GM12878 (cell line): ENCODE data around the gene AMBP. TPM values are rescaled to one million over a fixed set of nuclear protein-coding genes. Genes with fewer than 3 reads are reported as not detected.

Experiments
- ATAC-seq: fragments of 200-7000 bp; cut with Tn5 transposase; 3 replicates; pipeline ENCODE4 v1.9.1; 2020; ENCODE audit warnings: mild to moderate bottlenecking, moderate library complexity
- BruUV-seq: library from RNA; stranded (reverse); fragments of 400-500 nt; replicated peaks from 2 replicates; lab custom pipeline; 2021; lab: Mats Ljungman, UMichigan
- CTCF ChIA-PET: fragments of 300-600 bp; sonication (Branson Sonifier 250); formaldehyde crosslinking; extraction: SDS; loops from one replicate; lab custom pipeline; 2021; ENCODE audit warnings: inconsistent platforms; lab: Yijun Ruan, JAX
- POLR2A ChIA-PET: fragments of 350-600 bp; formaldehyde crosslinking; extraction: SDS; loops from one replicate; lab custom pipeline; 2021; ENCODE audit warnings: inconsistent platforms; lab: Charles Lee
- RAD21 ChIA-PET: fragments of 300-600 bp; sonication (Branson Sonifier 250); formaldehyde crosslinking; loops from one replicate; lab custom pipeline; 2023; ENCODE audit warnings: antibody characterized with exemption; ENCODE audit not compliant: unreplicated experiment; lab: Charles Lee
- SMC1A ChIA-PET: fragments of 300-600 bp; sonication (Branson Sonifier 250); formaldehyde crosslinking; loops from one replicate; lab custom pipeline; 2023; ENCODE audit not compliant: unreplicated experiment, uncharacterized antibody; lab: Charles Lee
- DNase-seq: peaks from one replicate; pipeline ENCODE4 v3.0.0-alpha.2; 2011; ENCODE audit warnings: low read depth, low spot score
- FAIRE-seq: peaks from 3 replicates; lab custom pipeline; 2011; peaks lifted over from hg19 to GRCh38; lab: Jason Lieb, UNC
- H2AFZ ChIP-seq: 2 replicates; pipeline ENCODE4 v1.6.0; 2011; ENCODE audit warnings: low read depth, low read length, control low read depth; ENCODE audit not compliant: control insufficient read depth
- H3K27ac ChIP-seq: 2 replicates; pipeline ENCODE4 v1.5.1; 2011; ENCODE audit warnings: control low read depth; ENCODE audit not compliant: control insufficient read depth, insufficient read depth
- H3K27me3 ChIP-seq, 2 experiments: replicated peaks in 1 of 2; 2 replicates each; pipeline versions ENCODE4 v1.6.0 to v1.6.1; 2011; ENCODE audit warnings: low read length in 1 of 2; ENCODE audit not compliant: control insufficient read depth in 2 of 2, insufficient read depth in 2 of 2
- H3K36me3 ChIP-seq, 2 experiments: 2 replicates each; pipeline ENCODE4 v1.5.1; 2011; ENCODE audit warnings: low read length in 1 of 2; ENCODE audit not compliant: control insufficient read depth in 2 of 2, insufficient read depth in 2 of 2
- H3K4me1 ChIP-seq: 2 replicates; pipeline ENCODE4 v1.6.1; 2011; ENCODE audit warnings: mild to moderate bottlenecking, low read length, moderate library complexity, mixed read lengths; ENCODE audit not compliant: control insufficient read depth, insufficient read depth
- H3K4me2 ChIP-seq: 2 replicates; pipeline ENCODE4 v1.6.0; 2011; ENCODE audit warnings: control low read depth; ENCODE audit not compliant: control insufficient read depth, insufficient read depth
- H3K4me3 ChIP-seq: fragments of 200-600 bp; sonication (generic); 2 replicates; pipeline ENCODE4 v1.5.1; 2016
- H3K79me2 ChIP-seq: 2 replicates; pipeline ENCODE4 v1.6.0; 2011; ENCODE audit warnings: low read length; ENCODE audit not compliant: control insufficient read depth, insufficient read depth
- H3K9ac ChIP-seq: 2 replicates; pipeline ENCODE4 v1.8.0; 2011; ENCODE audit warnings: low read length, control low read depth, mixed read lengths; ENCODE audit not compliant: control insufficient read depth, insufficient read depth
- H3K9me3 ChIP-seq: replicated peaks from 3 replicates; pipeline ENCODE4 v1.5.1; 2011; ENCODE audit warnings: mild to moderate bottlenecking, low read length; ENCODE audit not compliant: control insufficient read depth, insufficient read depth
- H4K20me1 ChIP-seq: 2 replicates; pipeline ENCODE4 v1.6.0; 2011; ENCODE audit not compliant: control insufficient read depth, insufficient read depth
- CBFB ChIP-seq: IDR thresholded peaks from 2 replicates; pipeline ENCODE4 v1.6.1; 2016; ENCODE audit warnings: antibody characterized with exemption, low read depth
- CTCF ChIP-seq, 3 experiments: IDR thresholded peaks in 2 of 3; conservative IDR thresholded peaks in 1 of 3; 2 replicates each; pipeline ENCODE4 v1.5.1; 2011; ENCODE audit warnings: low read depth in 3 of 3, low read length in 3 of 3, mild to moderate bottlenecking in 3 of 3, control low read depth in 2 of 3, moderate library complexity in 2 of 3, inconsistent platforms in 1 of 3, mixed read lengths in 1 of 3; ENCODE audit not compliant: control insufficient read depth in 2 of 3, insufficient read depth in 1 of 3; ENCODE audit errors: extremely low read depth in 1 of 3
- ETV6 ChIP-seq, 2 experiments: fragments of 450-650 bp in 1 of 2; IDR thresholded peaks in 1 of 2; conservative IDR thresholded peaks in 1 of 2; 2 replicates each; pipeline ENCODE4 v1.6.1; 2014; ENCODE audit warnings: antibody characterized with exemption in 1 of 2, borderline replicate concordance in 1 of 2, low read depth in 1 of 2, mild to moderate bottlenecking in 1 of 2, moderate library complexity in 1 of 2
- EZH2 ChIP-seq: IDR thresholded peaks from 2 replicates; pipeline ENCODE4 v1.6.1; 2012; ENCODE audit warnings: low read depth, mild to moderate bottlenecking, control low read depth, inconsistent platforms, low read length, borderline replicate concordance; ENCODE audit not compliant: control insufficient read depth
- GABPA ChIP-seq: IDR thresholded peaks from 2 replicates; pipeline ENCODE4 v1.6.1; 2014; ENCODE audit warnings: antibody characterized with exemption, low read depth, mild to moderate bottlenecking, inconsistent platforms
- HDAC2 ChIP-seq: fragments of 200-600 bp; sonication (generic); IDR thresholded peaks from 2 replicates; pipeline ENCODE4 v1.6.1; 2017
- IRF4 ChIP-seq: IDR thresholded peaks from 2 replicates; pipeline ENCODE4 v1.6.1; 2011; ENCODE audit warnings: low read depth, low read length
- KDM1A ChIP-seq: fragments of 200-600 bp; sonication (generic); IDR thresholded peaks from 2 replicates; pipeline ENCODE4 v1.6.1; 2016; ENCODE audit warnings: borderline replicate concordance
- LARP7 ChIP-seq: fragments of 450-650 bp; IDR thresholded peaks from 2 replicates; pipeline ENCODE4 v1.6.1; 2017; ENCODE audit warnings: mild to moderate bottlenecking
- MAX ChIP-seq: IDR thresholded peaks from 2 replicates; pipeline ENCODE4 v1.6.1; 2012; ENCODE audit warnings: low read depth, low read length, improper control_type of control experiment
- MEF2B ChIP-seq: fragments of 450-650 bp; IDR thresholded peaks from 2 replicates; pipeline ENCODE4 v1.6.1; 2018; ENCODE audit warnings: mild to moderate bottlenecking, moderate library complexity; ENCODE audit not compliant: partially characterized antibody, poor library complexity, severe bottlenecking
- NFIC ChIP-seq: IDR thresholded peaks from 2 replicates; pipeline ENCODE4 v1.6.1; 2012; ENCODE audit warnings: low read depth, mild to moderate bottlenecking, inconsistent platforms, low read length, moderate library complexity
- NR2F1 ChIP-seq: fragments of 450-650 bp; conservative IDR thresholded peaks from 2 replicates; pipeline ENCODE4 v1.6.1; 2017; ENCODE audit warnings: mild to moderate bottlenecking
- RBBP5 ChIP-seq: fragments of 200-600 bp; sonication (generic); conservative IDR thresholded peaks from 2 replicates; pipeline ENCODE4 v1.6.1; 2016
- SMAD5 ChIP-seq: IDR thresholded peaks from 2 replicates; pipeline ENCODE4 v1.6.1; 2016; ENCODE audit warnings: antibody characterized with exemption, low read depth
- TCF12 ChIP-seq: IDR thresholded peaks from 2 replicates; pipeline ENCODE4 v1.6.1; 2011; ENCODE audit warnings: low read depth, mild to moderate bottlenecking, low read length
- TCF3 ChIP-seq: IDR thresholded peaks from 2 replicates; pipeline ENCODE4 v1.6.1; 2012; ENCODE audit warnings: low read depth, mild to moderate bottlenecking, low read length, borderline replicate concordance; ENCODE audit not compliant: insufficient read depth
- WGBS: methylation state at CpG from one replicate; pipeline ENCODE4 v1.1.6; 2016; ENCODE audit warnings: low lambda C conversion rate; ENCODE audit not compliant: insufficient replicate concordance, insufficient coverage; ENCODE audit errors: missing lambda C conversion rate; 5-methylcytosine and 5-hydroxymethylcytosine counted together
- in situ Hi-C: fragments of 300-500 bp; cut with MboI; formaldehyde crosslinking; loops from 9 replicates; pipeline ENCODE4 v1.14.3; 2018; ENCODE audit warnings: mixed read lengths
- intact Hi-C: fragments of 100-400 bp; cut with micrococcal nuclease; formaldehyde crosslinking; loops from one replicate; pipeline ENCODE4 v1.14.2; 2022; ENCODE audit not compliant: unreplicated experiment
- polyA plus RNA-seq, 11 experiments: library from polyadenylated mRNA; depleted of rRNA in 4 of 11; unstranded in 6 of 11; stranded (reverse) in 5 of 11; fragments of >200 nt; fragmentation: Nextera tagmentation in 4 of 11; fragmentation: Illumina TruSeq in 1 of 11; extraction: Ambion mirVana in 4 of 11; extraction: Trizol in 1 of 11; gene quantifications; 1 replicate in 1 of 11; 2 replicates in 10 of 11; pipeline versions ENCODE4 v1.2.1 to v1.2.3, GENCODE V29; 2011 to 2016; ENCODE audit warnings: inconsistent platforms in 2 of 11, missing spikeins in 2 of 11, low read depth in 1 of 11
- total RNA-seq, 4 experiments: library from RNA; depleted of rRNA in 3 of 4; stranded (reverse); fragments of >200 nt in 3 of 4; fragmentation: Illumina TruSeq in 1 of 4; extraction: Trizol in 1 of 4; gene quantifications; 2 replicates each; pipeline versions ENCODE4 v1.2.1 to v1.2.3, GENCODE V29; 2013 to 2021

Gene AMBP
- total and polyA plus RNA-seq, 10 of the 15 experiments (the other 5 are each of a cell fraction or from before 2014, with no cell fraction given): 0.11 to 2.3 (median 0.18) TPM; not detected in 7

GRCh38 chr9:114054191-114054690, 23.9 kb downstream of the AMBP start:
- H3K4me1 ChIP-seq: no peaks in the 10 kb centered on the region
- no peak overlapping the region for H3K4me2 ChIP-seq
- no peaks in the 10 kb centered on the region for H3K36me3 ChIP-seq
- no peak for DNase-seq
- no peak overlapping the region for H3K4me3 ChIP-seq
- no peaks in the 10 kb centered on the region for H3K9me3 ChIP-seq
- ATAC-seq: no peak
- no peaks in the 10 kb centered on the region for H3K79me2 ChIP-seq
- CTCF ChIA-PET: no interaction called here
- in situ Hi-C loops: no loop called here
- H3K27ac ChIP-seq: no peak overlapping the region
- no peaks in the 10 kb centered on the region for H4K20me1 ChIP-seq
- no peaks in the 10 kb centered on the region for H3K27me3 ChIP-seq
- RAD21 ChIA-PET: no interaction called here
- no peak overlapping the region for H2AFZ ChIP-seq
- BruUV-seq: no TSS peak
- POLR2A ChIA-PET: no interaction called here
- no peak overlapping the region for H3K9ac ChIP-seq
- FAIRE-seq: no peak
- SMC1A ChIA-PET: no interaction called here
- WGBS: 46% methylated on average over 10 of the region's 10 CpGs
- intact Hi-C loops: no loop called here
- TF ChIP-seq GABPA (no peak), ETV6 (conservative IDR thresholded peaks at IDR 0.05 in 1 of 2, IDR thresholded peaks at IDR 0.05 in 1 of 2; ENCODE audit: borderline replicate concordance in 1 of 2, low read depth in 1 of 2) (no peak), RBBP5 (no peak), NFIC (no peak), TCF12 (no peak), CBFB (no peak)

GRCh38 chr9:114053246-114054005, 24.7 kb downstream of the AMBP start:
- H3K36me3 ChIP-seq: no peaks in the 10 kb centered on the region
- H3K4me2 ChIP-seq: no peak overlapping the region
- ChIA-PET CTCF (no interaction called here), POLR2A (no interaction called here), RAD21 (no interaction called here), SMC1A (no interaction called here)
- BruUV-seq: no TSS peak
- no peak overlapping the region for H3K9ac ChIP-seq
- DNase-seq: no peak
- intact Hi-C loops: no loop called here
- H4K20me1 ChIP-seq: no peaks in the 10 kb centered on the region
- H3K4me1 ChIP-seq: no peaks in the 10 kb centered on the region
- WGBS: 24% methylated on average over 8 of the region's 8 CpGs
- H2AFZ ChIP-seq: no peak overlapping the region
- no peak for ATAC-seq
- H3K4me3 ChIP-seq: no peak overlapping the region
- FAIRE-seq: no peak
- H3K9me3 ChIP-seq: no peaks in the 10 kb centered on the region
- in situ Hi-C loops: no loop called here
- no peaks in the 10 kb centered on the region for H3K79me2 ChIP-seq
- no peak overlapping the region for H3K27ac ChIP-seq
- H3K27me3 ChIP-seq: no peaks in the 10 kb centered on the region
- TF ChIP-seq CTCF (IDR thresholded peaks at IDR 0.05 in 2 of 3, conservative IDR thresholded peaks at IDR 0.05 in 1 of 3; ENCODE audit: control insufficient read depth in 2 of 3, extremely low read depth in 1 of 3, insufficient read depth in 1 of 3, low read depth in 3 of 3, low read length in 3 of 3) (no peak), HDAC2 (no peak), MEF2B (no peak), LARP7 (no peak), KDM1A (no peak), IRF4 (no peak), NR2F1 (no peak), MAX (no peak), EZH2 (no peak), TCF3 (no peak), SMAD5 (no peak)
